GM23338 (cell line): ENCODE results near the gene CPSF7.
"Not testable (repeated sequence)": the region's sequence is repeated elsewhere in the genome, so short reads cannot be mapped to it uniquely, and the experiment has no call there.

ENCODE experiments used
- CTCF ChIP-seq, 2 experiments: fragments of 200-600 bp in 1 of 2; sonication (generic) in 1 of 2; conservative IDR thresholded peaks; 2 replicates each; pipeline versions ENCODE4 v1.5.1 to v1.6.1; 2016 to 2017; ENCODE audit warnings: antibody characterized with exemption in 2 of 2, low read depth in 2 of 2, mild to moderate bottlenecking in 2 of 2, moderate library complexity in 1 of 2
- REST ChIP-seq: IDR thresholded peaks from one replicate; pipeline ENCODE4 v1.6.1; 2018; ENCODE audit warnings: antibody characterized with exemption; ENCODE audit not compliant: unreplicated experiment

- TF ChIP-seq REST; CTCF (conservative IDR thresholded peaks at IDR 0.05; ENCODE audit: low read depth in 2 of 2): not testable (repeated sequence)
These were observed 1.1 kb upstream of the CPSF7 start for GRCh38 chr11:61430839-61431238.
